Fibroblast of lung (primary cell): ENCODE measurements around the gene ALOX12B. TPM values are rescaled to one million over a fixed set of nuclear protein-coding genes. Genes with fewer than 3 reads are reported as not detected.
A peak's percentile ranks its signal among the peaks of the same experiment; 100 is the strongest.

Experiments
- DNase-seq, 2 donors: peaks; one replicate each; pipeline versions ENCODE4 v3.0.0 to v3.0.0-alpha.2; 2010; ENCODE audit warnings: low read depth in 2 of 2
- H2AFZ ChIP-seq: 2 replicates; pipeline ENCODE4 v1.5.1; 2012; ENCODE audit warnings: low read length, control low read depth, inconsistent platforms
- H3K27ac ChIP-seq: 2 replicates; pipeline ENCODE4 v1.5.1; 2011; ENCODE audit warnings: low read length, control low read depth; ENCODE audit not compliant: insufficient read depth
- H3K27me3 ChIP-seq: 2 replicates; pipeline ENCODE4 v1.5.1; 2011; ENCODE audit warnings: mild to moderate bottlenecking, low read length; ENCODE audit not compliant: control insufficient read depth, insufficient read depth
- H3K36me3 ChIP-seq: 2 replicates; pipeline ENCODE4 v1.5.1; 2011; ENCODE audit warnings: low read length; ENCODE audit not compliant: control insufficient read depth, insufficient read depth
- H3K4me1 ChIP-seq: 2 replicates; pipeline ENCODE4 v1.5.1; 2011; ENCODE audit warnings: low read length; ENCODE audit not compliant: control insufficient read depth, insufficient read depth; ENCODE audit errors: extremely low read depth
- H3K4me2 ChIP-seq: 2 replicates; pipeline ENCODE4 v1.5.1; 2011; ENCODE audit warnings: low read length, control low read depth; ENCODE audit not compliant: insufficient read depth; ENCODE audit errors: extremely low read depth
- H3K4me3 ChIP-seq, 4 experiments: fragments of 200-600 bp in 1 of 4; sonication (generic) in 1 of 4; replicated peaks in 1 of 4; 2 replicates each; pipeline ENCODE4 v1.5.1; 2011 to 2016; ENCODE audit warnings: low read length in 4 of 4, low read depth in 3 of 4, mild to moderate bottlenecking in 3 of 4, control low read depth in 2 of 4, inconsistent platforms in 1 of 4, mixed read lengths in 1 of 4; ENCODE audit not compliant: insufficient read depth in 1 of 4; ENCODE audit errors: control extremely low read depth in 1 of 4
- H3K79me2 ChIP-seq: 2 replicates; pipeline ENCODE4 v1.5.1; 2012; ENCODE audit warnings: mild to moderate bottlenecking, low read length, inconsistent platforms; ENCODE audit not compliant: control insufficient read depth, insufficient read depth
- H3K9ac ChIP-seq: 2 replicates; pipeline ENCODE4 v1.5.1; 2011; ENCODE audit warnings: mild to moderate bottlenecking, low read length, control low read depth; ENCODE audit not compliant: insufficient read depth
- H3K9me3 ChIP-seq: 2 replicates; pipeline ENCODE4 v1.5.1; 2012; ENCODE audit warnings: low read depth, low read length; ENCODE audit not compliant: control insufficient read depth, insufficient read depth
- H4K20me1 ChIP-seq: 2 replicates; pipeline ENCODE4 v1.5.1; 2011; ENCODE audit warnings: low read length; ENCODE audit not compliant: control insufficient read depth, insufficient read depth; ENCODE audit errors: extremely low read depth
- EZH2 ChIP-seq: IDR thresholded peaks from 2 replicates; pipeline ENCODE4 v1.5.1; 2012; ENCODE audit warnings: low read length, control low read depth, mild to moderate bottlenecking; ENCODE audit errors: missing control alignments
- polyA plus RNA-seq, 2 donors: library from polyadenylated mRNA; depleted of rRNA in 1 of 2; stranded (reverse) in 1 of 2; unstranded in 1 of 2; fragments of >200 nt; gene quantifications; 2 replicates each; pipeline ENCODE4 v1.2.1, GENCODE V29; 2011 to 2012; ENCODE audit warnings: missing spikeins in 1 of 2
- total RNA-seq: library from RNA; depleted of rRNA; stranded (reverse); fragments of >200 nt; gene quantifications from 2 replicates; pipeline ENCODE4 v1.2.1, GENCODE V29; 2014
- TF ChIP-seq, protein P1 (sequence below), 2 donors: IDR thresholded peaks in 1 of 2; conservative IDR thresholded peaks in 1 of 2; 1 replicate in 1 of 2; 2 replicates in 1 of 2; pipeline ENCODE4 v1.5.1; 2011 to 2012; ENCODE audit warnings: low read length in 2 of 2, control low read depth in 1 of 2, inconsistent platforms in 1 of 2, low read depth in 1 of 2, mild to moderate bottlenecking in 1 of 2

The ALOX12B gene
- total and polyA plus RNA-seq, 2 donors (not counting 1 experiment from before 2014, with no cell fraction given): not detected

DNA sequence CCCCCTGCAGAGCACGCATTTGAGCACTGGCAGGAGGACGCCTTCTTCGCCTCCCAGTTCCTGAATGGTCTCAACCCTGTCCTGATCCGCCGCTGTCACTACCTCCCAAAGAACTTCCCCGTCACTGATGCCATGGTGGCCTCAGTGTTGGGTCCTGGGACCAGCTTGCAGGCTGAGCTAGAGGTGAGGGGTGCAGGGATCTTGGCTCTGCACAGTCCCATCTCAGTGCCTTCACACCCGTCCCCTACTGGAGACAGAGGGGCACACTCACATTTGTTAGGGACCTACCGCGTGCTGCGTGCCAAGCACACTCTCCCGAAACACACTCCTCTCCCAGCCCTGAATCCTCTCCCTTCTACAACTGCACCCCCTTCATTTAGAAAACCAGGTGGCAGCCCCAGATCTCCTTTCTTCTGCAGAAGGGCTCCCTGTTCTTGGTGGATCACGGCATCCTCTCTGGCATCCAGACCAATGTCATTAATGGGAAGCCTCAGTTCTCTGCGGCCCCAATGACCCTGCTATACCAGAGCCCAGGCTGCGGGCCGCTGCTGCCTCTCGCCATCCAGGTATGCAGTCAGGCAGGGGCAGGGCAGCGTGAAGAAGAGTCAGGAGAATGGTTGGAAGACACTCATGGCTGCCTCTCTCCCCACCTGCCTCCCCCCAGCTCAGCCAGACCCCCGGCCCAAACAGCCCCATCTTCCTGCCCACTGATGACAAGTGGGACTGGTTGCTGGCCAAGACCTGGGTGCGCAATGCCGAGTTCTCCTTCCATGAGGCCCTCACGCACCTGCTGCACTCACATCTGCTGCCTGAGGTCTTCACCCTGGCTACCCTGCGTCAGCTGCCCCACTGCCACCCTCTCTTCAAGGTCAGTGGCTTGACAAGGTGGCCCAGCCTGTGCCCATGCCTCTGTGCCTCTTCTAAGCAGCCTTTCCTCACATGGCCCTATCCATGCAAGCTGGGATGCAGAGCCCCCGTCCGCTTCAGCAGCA, 42.4 kb downstream of the ALOX12B start:
- no peaks in the 10 kb centered on the region for H4K20me1 ChIP-seq
- no peak overlapping the region for H2AFZ ChIP-seq
- H3K9me3 ChIP-seq: no peaks in the 10 kb centered on the region
- H3K36me3 ChIP-seq: no peaks in the 10 kb centered on the region
- no peaks in the 10 kb centered on the region for H3K79me2 ChIP-seq
- peaks cover 2% of the 10 kb centered on the region for H3K27me3 ChIP-seq
- no peak overlapping the region for H3K27ac ChIP-seq
- H3K4me1 ChIP-seq: no peaks in the 10 kb centered on the region
- H3K4me2 ChIP-seq: no peak overlapping the region
- TF ChIP-seq EZH2: no peak
- TF ChIP-seq, protein P1, sequence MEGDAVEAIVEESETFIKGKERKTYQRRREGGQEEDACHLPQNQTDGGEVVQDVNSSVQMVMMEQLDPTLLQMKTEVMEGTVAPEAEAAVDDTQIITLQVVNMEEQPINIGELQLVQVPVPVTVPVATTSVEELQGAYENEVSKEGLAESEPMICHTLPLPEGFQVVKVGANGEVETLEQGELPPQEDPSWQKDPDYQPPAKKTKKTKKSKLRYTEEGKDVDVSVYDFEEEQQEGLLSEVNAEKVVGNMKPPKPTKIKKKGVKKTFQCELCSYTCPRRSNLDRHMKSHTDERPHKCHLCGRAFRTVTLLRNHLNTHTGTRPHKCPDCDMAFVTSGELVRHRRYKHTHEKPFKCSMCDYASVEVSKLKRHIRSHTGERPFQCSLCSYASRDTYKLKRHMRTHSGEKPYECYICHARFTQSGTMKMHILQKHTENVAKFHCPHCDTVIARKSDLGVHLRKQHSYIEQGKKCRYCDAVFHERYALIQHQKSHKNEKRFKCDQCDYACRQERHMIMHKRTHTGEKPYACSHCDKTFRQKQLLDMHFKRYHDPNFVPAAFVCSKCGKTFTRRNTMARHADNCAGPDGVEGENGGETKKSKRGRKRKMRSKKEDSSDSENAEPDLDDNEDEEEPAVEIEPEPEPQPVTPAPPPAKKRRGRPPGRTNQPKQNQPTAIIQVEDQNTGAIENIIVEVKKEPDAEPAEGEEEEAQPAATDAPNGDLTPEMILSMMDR (conservative IDR thresholded peaks at IDR 0.05 in 1 of 2, IDR thresholded peaks at IDR 0.05 in 1 of 2; ENCODE audit: low read depth in 1 of 2, low read length in 2 of 2): no peak
- no peak overlapping the region for H3K9ac ChIP-seq
- no peak for DNase-seq
- no peak overlapping the region for H3K4me3 ChIP-seq

DNA sequence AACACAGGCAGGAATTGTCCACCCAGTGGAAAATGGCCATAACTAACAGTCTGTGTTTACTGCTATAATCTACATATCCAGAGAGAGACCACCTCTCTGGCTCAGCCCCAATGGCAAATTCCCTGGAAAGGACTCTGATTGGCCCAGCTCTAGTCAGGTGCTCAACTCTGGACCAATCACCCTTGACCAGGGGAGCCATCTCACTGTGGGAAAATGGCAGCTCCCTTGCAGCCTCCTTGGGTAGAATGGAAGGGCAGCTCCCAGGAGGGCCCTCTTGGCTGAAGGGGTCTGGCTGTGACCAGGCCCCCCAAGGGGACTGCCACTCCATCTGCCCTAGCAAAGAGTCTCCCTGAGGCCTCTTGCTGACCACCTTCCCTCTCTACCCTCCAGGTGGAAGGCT, 45.5 kb downstream of the ALOX12B start:
- Histone ChIP-seq H3K4me2 (no peak overlapping the region), H3K79me2 (no peaks in the 10 kb centered on the region), H3K4me1 (no peaks in the 10 kb centered on the region), H2AFZ (no peak overlapping the region), H4K20me1 (no peaks in the 10 kb centered on the region), H3K4me3 (no peak overlapping the region), H3K36me3 (no peaks in the 10 kb centered on the region), H3K27me3 (peaks cover 5% of the 10 kb centered on the region), H3K27ac (no peak overlapping the region), H3K9ac (no peak overlapping the region), H3K9me3 (no peaks in the 10 kb centered on the region)
- TF ChIP-seq EZH2: no peak
- TF ChIP-seq, protein P1 (conservative IDR thresholded peaks at IDR 0.05 in 1 of 2, IDR thresholded peaks at IDR 0.05 in 1 of 2; ENCODE audit: low read depth in 1 of 2, low read length in 2 of 2): no peak
- no peak for DNase-seq

DNA sequence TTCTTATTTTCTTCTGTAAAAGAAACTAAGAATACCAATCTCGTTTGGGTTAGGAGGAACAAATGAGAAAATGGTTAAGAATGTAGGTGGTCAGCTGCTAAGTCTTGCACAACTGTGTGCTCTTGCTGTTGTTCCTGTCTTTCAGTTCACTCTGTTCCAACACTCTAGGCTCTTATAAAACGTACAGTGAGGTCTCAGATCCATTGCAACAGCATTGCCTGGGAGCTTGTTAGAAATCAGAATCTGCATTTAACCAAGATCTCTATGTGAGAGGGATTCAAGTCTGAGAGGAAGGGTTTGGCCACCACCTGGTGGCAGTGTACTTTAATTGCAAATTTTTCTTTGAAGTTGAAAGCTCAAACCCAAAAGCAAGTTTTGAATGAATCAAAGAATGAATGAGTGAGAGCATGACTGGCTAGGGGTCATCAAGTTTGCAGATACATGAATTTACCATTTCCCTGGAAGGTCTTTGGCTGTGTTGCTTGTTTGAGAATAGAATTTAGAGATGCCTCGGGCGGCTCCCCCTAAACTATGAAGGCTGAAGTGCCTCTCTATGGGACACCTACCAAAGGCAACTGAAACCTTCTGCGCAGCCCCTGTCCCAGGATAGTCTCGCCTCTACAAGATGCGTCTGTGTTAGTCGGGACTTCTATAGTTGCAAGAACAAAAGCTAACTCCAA, 46.1 kb downstream of the ALOX12B start:
- no peak overlapping the region for H3K9ac ChIP-seq
- H3K27ac ChIP-seq: no peak overlapping the region
- no peak overlapping the region for H3K4me2 ChIP-seq
- no peak overlapping the region for H3K4me3 ChIP-seq
- peaks cover 3% of the 10 kb centered on the region for H3K27me3 ChIP-seq
- TF ChIP-seq, protein P1 (conservative IDR thresholded peaks at IDR 0.05 in 1 of 2, IDR thresholded peaks at IDR 0.05 in 1 of 2; ENCODE audit: low read depth in 1 of 2, low read length in 2 of 2): peak; percentile 60 to 65
- TF ChIP-seq EZH2: no peak
- H3K36me3 ChIP-seq: no peaks in the 10 kb centered on the region
- H2AFZ ChIP-seq: no peak overlapping the region
- no peaks in the 10 kb centered on the region for H4K20me1 ChIP-seq
- H3K79me2 ChIP-seq: no peaks in the 10 kb centered on the region
- no peaks in the 10 kb centered on the region for H3K9me3 ChIP-seq
- H3K4me1 ChIP-seq: no peaks in the 10 kb centered on the region
- peak; percentile 53 to 88 for DNase-seq
